HG02588 (cell line): Measurements from ENCODE around the gene TTC9B.
"Not testable (repeated sequence)": the region's sequence is repeated elsewhere in the genome, so short reads cannot be mapped to it uniquely, and the experiment has no call there.

Experiments used
- ATAC-seq: cut with Tn5 transposase; IDR thresholded peaks from one replicate; pipeline ENCODE4 v1.9.1; 2021; ENCODE audit warnings: mild to moderate bottlenecking, moderate library complexity; ENCODE audit not compliant: unreplicated experiment

TTC9B gene

GRCh38 chr19:40175820-40176219, 42.4 kb downstream of the TTC9B start:
- ATAC-seq = no peak

- no peak for ATAC-seq
These were observed 44.1 kb downstream of the TTC9B start for GRCh38 chr19:40174092-40174491.

DNA sequence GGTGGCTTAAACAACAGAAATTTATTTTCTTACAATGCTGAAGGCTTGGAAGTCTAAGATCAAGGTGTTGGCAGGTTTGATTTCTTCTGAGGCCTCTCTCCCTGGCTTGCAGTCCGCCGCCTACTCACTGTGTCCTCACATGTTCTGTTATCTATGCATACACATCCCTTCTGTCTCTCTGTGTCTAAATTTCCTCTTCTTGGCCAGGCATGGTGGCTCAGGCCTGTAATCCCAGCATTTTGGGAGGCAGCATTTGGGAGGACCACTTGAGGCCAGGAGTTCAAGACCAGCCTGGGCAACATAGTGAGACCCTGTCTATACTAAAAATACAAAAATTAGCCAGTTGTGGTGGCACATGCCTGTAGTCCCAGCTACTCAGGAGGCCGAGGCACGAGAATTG, 46.9 kb downstream of the TTC9B start:
- not testable (repeated sequence) for ATAC-seq

DNA sequence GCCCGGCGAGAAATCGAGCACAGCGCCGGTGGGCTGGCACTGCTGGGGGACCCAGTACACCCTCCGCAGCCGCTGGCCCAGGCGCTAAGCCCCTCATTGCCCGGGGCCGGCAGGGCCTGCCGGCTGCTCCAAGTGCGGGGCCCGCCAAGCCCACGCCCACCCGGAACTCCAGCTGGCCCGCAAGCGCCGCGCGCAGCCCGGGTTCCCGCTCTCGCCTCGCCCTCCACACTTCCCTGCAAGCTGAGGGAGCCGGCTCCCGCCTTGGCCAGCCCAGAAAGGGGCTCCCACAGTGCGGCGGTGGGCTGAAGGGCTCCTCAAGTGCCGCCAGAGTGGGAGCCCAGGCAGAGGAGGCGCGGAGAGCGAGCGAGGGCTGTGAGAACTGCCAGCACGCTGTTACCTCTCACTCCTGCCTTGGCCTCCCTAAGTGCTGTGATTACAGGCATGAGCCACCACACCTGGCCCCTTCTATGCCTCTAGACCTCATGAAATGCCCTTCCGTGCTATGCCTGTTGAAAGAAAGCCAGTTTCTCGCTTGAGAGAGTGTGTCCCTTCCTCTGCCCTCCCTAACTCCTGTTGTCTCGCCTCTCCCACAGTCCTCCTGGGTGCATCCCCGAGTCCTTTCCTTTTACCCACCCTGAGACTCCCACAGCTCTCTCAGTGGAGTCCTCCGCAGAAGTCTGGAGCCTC, 47.7 kb downstream of the TTC9B start:
- not testable (repeated sequence) for ATAC-seq

- not testable (repeated sequence) for ATAC-seq
These were observed 48.5 kb downstream of the TTC9B start for GRCh38 chr19:40169482-40170302.
